ENCODE data around the gene CRTAC1. TPM values are rescaled to one million over a fixed set of nuclear protein-coding genes. Genes with fewer than 3 reads are reported as not detected.

CRTAC1 gene
- total and polyA plus RNA-seq, 2 donors (not counting 3 experiments of a cell fraction or from before 2014, with no cell fraction given) = 1.4 to 3.0 TPM

- TF ChIP-seq JUN (IDR thresholded peaks at IDR 0.05; ENCODE audit: borderline replicate concordance, insufficient read depth, insufficient read length, low read depth) = no peak
- no peak for TF ChIP-seq MYC (IDR thresholded peaks at IDR 0.05; ENCODE audit: low read depth, low read length)
- TF ChIP-seq EZH2 (IDR thresholded peaks at IDR 0.05; ENCODE audit: borderline replicate concordance, low read depth, low read length, severe bottlenecking) = no peak
- TF ChIP-seq GATA2 (IDR thresholded peaks at IDR 0.05; ENCODE audit: insufficient read depth, insufficient read length, low read depth, low read length) = no peak
- TF ChIP-seq POLR2AphosphoS5 (IDR thresholded peaks at IDR 0.05; ENCODE audit: insufficient read depth, low read depth, low read length) = no peak
- no peak for TF ChIP-seq POLR2A (IDR thresholded peaks at IDR 0.05; ENCODE audit: low read depth, low read length)
- no peak for TF ChIP-seq MAX (IDR thresholded peaks at IDR 0.05; ENCODE audit: insufficient read depth, insufficient read length)
- no peak for TF ChIP-seq CTCF (IDR thresholded peaks at IDR 0.05; ENCODE audit: extremely low read depth in 1 of 2, insufficient read depth in 1 of 2, low read depth in 1 of 2, low read length in 2 of 2)
- no peak for TF ChIP-seq FOS (IDR thresholded peaks at IDR 0.05; ENCODE audit: borderline replicate concordance, insufficient read depth, low read length)
- Histone ChIP-seq H4K20me1 (replicated peaks; ENCODE audit: control insufficient read depth, extremely low read depth, insufficient read depth, low read length) (no peaks in the 10 kb centered on the region), H3K4me2 (ENCODE audit: insufficient read depth, low read length) (no peak overlapping the region), H3K27me3 (ENCODE audit: control insufficient read depth in 2 of 2, insufficient read depth in 2 of 2, low read length in 2 of 2) (no peaks in the 10 kb centered on the region), H3K9ac (replicated peaks; ENCODE audit: extremely low read depth, insufficient read depth, low read length) (no peak overlapping the region), H3K36me3 (ENCODE audit: control insufficient read depth in 2 of 2, extremely low read depth in 1 of 2, insufficient read depth in 2 of 2, low read length in 2 of 2) (no peaks in the 10 kb centered on the region), H2AFZ (ENCODE audit: low read depth, low read length) (no peak overlapping the region), H3K79me2 (ENCODE audit: control insufficient read depth, insufficient read depth, low read length) (no peaks in the 10 kb centered on the region), H3K4me1 (ENCODE audit: control insufficient read depth, extremely low read depth, insufficient read depth, low read length) (no peaks in the 10 kb centered on the region), H3K4me3 (replicated peaks in 1 of 3; ENCODE audit: insufficient read depth in 1 of 3, low read depth in 1 of 3, low read length in 3 of 3) (no peak overlapping the region), H3K9me1 (replicated peaks; ENCODE audit: control insufficient read depth, extremely low read depth, insufficient read depth, low read length) (no peaks in the 10 kb centered on the region), H3K27ac (ENCODE audit: insufficient read depth, low read depth, low read length) (no peak overlapping the region), H3K9me3 (replicated peaks; ENCODE audit: control insufficient read depth, insufficient read depth, low read length) (no peaks in the 10 kb centered on the region)
- dilution Hi-C loops (cut with MboI; ENCODE audit: extremely low pct_ligation_motif_present, low sequenced_read_pairs) = no loop called here
- POLR2A ChIA-PET = no interaction called here
- FAIRE-seq = no peak
- BruUV-seq (replicated peaks) = no TSS peak
- intact Hi-C loops (cut with micrococcal nuclease) = no loop called here
- no peak for DNase-seq (ENCODE audit: low read depth, low spot score)
- CTCF ChIA-PET = interaction anchor here (10.9 kb wide), 1 partner anchor 122 kb away, joined by 540 read pairs; no protein-coding TSS in a partner anchor
Observed at GRCh38 chr10:97922022-97922758, 108.2 kb downstream of the CRTAC1 start.
